Right lobe of liver (tissue), 6 donors: ENCODE data around the gene MESP2. TPM values are rescaled to one million over a fixed set of nuclear protein-coding genes. Genes with fewer than 3 reads are reported as not detected.

Experiments used
- ATAC-seq, 4 donors: fragments of 200-7000 bp; cut with Tn5 transposase; one replicate each; pipeline ENCODE4 v1.9.1; 2020; ENCODE audit warnings: mild to moderate bottlenecking in 4 of 4, moderate library complexity in 4 of 4
- DNase-seq, 3 donors: peaks; one replicate each; pipeline ENCODE4 v3.0.0-alpha.2; 2020
- H3K27ac ChIP-seq, 3 donors: fragments of 200-600 bp; one replicate each; pipeline ENCODE4 v1.8.0; 2022
- H3K27me3 ChIP-seq, 2 donors: fragments of 200-600 bp; one replicate each; pipeline ENCODE4 v1.8.0; 2022
- H3K36me3 ChIP-seq, 4 donors: fragments of 200-600 bp; sonication (generic) in 1 of 4; one replicate each; pipeline versions ENCODE4 v1.5.1 to v1.8.0; 2017 to 2022; ENCODE audit warnings: control low read depth in 1 of 4
- H3K4me1 ChIP-seq, 4 donors: fragments of 200-600 bp; sonication (generic) in 1 of 4; one replicate each; pipeline versions ENCODE4 v1.5.1 to v1.8.0; 2017 to 2022; ENCODE audit warnings: control low read depth in 1 of 4
- H3K4me3 ChIP-seq, 3 donors: fragments of 200-600 bp; one replicate each; pipeline ENCODE4 v1.8.0; 2022
- H3K9me3 ChIP-seq, 4 donors: fragments of 200-600 bp; sonication (generic) in 1 of 4; one replicate each; pipeline versions ENCODE4 v1.5.1 to v1.8.0; 2017 to 2022; ENCODE audit warnings: control low read depth in 1 of 4
- POLR2A ChIP-seq: fragments of 450-650 bp; IDR thresholded peaks from one replicate; pipeline ENCODE4 v1.6.1; 2017; ENCODE audit warnings: antibody characterized with exemption, mild to moderate bottlenecking
- WGBS: methylation state at CpG from one replicate; pipeline ENCODE4 v1.1.6; 2018; ENCODE audit warnings: low coverage, low lambda C conversion rate; ENCODE audit not compliant: insufficient coverage; ENCODE audit errors: missing lambda C conversion rate; 5-methylcytosine and 5-hydroxymethylcytosine counted together
- intact Hi-C, 2 donors: fragments of 100-400 bp; cut with DNase I; formaldehyde crosslinking; loops; one replicate each; pipeline versions ENCODE4 v1.11.2 to v1.14.1; 2022
- total RNA-seq, 6 experiments: library from RNA; depleted of rRNA in 2 of 6; stranded (reverse); fragments of >200 nt in 2 of 6; fragmentation: NEBNext Ultra II Directional in 3 of 6; extraction: Animal tissue kit (Norgen Biotek cat#: 25700) in 3 of 6; gene quantifications; one replicate each; pipeline versions ENCODE4 v1.1.0 to v1.2.4, GENCODE V29; 2016 to 2023
- TF ChIP-seq, protein P1 (sequence below), 4 donors: fragments of 200-600 bp in 3 of 4; fragments of 450-650 bp in 1 of 4; IDR thresholded peaks; one replicate each; pipeline versions ENCODE4 v1.5.1 to v1.8.0; 2016 to 2022; ENCODE audit warnings: antibody characterized with exemption in 4 of 4, mild to moderate bottlenecking in 2 of 4
- donor health status: DM: no; HTN: yes; CAD: no.
- donor health status: DM: no; HTN: no; CAD: no.
- donor health status: DM: no; HTN: no; CAD: no.
- donor health status: DM: no; HTN: yes; CAD: no.
- donor health status: DM: no; HTN: yes; CAD: no.

Gene MESP2
- total RNA-seq, 6 experiments from 2014 or later: 0.12 TPM; not detected in 5

DNA sequence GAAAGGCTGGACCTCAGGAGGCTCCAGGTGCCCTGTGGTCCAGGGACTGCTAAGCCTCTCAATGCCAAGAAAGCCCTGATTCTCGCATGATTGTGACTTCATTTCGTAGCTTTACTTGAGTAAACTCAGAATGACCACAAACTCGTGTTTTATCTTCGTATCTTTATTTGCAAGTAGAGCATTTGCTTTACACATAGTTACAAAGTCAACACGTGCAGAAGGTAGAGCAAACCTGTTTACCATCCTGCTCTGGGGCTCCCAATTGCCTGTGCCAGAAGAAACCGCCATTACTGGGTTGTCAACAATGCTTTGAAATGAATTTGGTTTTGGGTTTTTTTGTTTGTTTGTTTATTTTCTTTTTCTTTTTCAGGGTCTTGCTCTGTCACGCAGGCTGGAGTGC lies 19.2 kb upstream of the MESP2 start:
- TF ChIP-seq, protein P1, sequence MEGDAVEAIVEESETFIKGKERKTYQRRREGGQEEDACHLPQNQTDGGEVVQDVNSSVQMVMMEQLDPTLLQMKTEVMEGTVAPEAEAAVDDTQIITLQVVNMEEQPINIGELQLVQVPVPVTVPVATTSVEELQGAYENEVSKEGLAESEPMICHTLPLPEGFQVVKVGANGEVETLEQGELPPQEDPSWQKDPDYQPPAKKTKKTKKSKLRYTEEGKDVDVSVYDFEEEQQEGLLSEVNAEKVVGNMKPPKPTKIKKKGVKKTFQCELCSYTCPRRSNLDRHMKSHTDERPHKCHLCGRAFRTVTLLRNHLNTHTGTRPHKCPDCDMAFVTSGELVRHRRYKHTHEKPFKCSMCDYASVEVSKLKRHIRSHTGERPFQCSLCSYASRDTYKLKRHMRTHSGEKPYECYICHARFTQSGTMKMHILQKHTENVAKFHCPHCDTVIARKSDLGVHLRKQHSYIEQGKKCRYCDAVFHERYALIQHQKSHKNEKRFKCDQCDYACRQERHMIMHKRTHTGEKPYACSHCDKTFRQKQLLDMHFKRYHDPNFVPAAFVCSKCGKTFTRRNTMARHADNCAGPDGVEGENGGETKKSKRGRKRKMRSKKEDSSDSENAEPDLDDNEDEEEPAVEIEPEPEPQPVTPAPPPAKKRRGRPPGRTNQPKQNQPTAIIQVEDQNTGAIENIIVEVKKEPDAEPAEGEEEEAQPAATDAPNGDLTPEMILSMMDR (IDR thresholded peaks at IDR 0.05): no peak
- no peak for TF ChIP-seq POLR2A
- H3K4me1 ChIP-seq: peaks cover 0 to 21% (median 8%) of the 10 kb centered on the region in 4 donors
- intact Hi-C loops: loop anchor here in 1 of 2 donors (5.0 kb wide), 1 partner anchor 120 kb away; no protein-coding TSS in a partner anchor
- H3K4me3 ChIP-seq: no peak overlapping the region
- no peaks in the 10 kb centered on the region for H3K27me3 ChIP-seq
- H3K27ac ChIP-seq: no peak overlapping the region
- H3K9me3 ChIP-seq: no peaks in the 10 kb centered on the region
- DNase-seq: no peak
- H3K36me3 ChIP-seq: no peaks in the 10 kb centered on the region
- 32% methylated on average over 7 of the region's 7 CpGs for WGBS
- peak in 1 of 4 donors; percentile 29 for ATAC-seq

DNA sequence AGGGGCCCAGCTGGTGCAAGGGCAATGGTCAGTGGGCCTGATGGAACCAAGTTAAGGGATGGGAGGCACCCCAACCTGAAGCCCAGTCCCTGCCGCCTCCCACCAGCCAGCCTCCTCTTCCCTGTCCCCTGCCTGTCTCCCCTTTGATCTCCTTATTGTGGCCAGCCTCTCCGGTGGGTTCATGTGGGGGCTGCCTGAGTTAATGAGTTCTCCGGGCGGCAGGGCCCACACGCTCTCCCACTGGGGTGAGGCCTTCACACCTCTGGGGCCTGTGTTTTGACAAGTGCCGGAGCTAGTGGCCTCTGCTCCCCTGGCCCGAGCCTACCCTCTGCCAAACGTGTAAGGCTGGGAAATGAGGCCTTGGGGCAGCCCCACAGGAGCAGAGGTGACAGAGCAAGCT lies 17.8 kb upstream of the MESP2 start:
- no peak for DNase-seq
- TF ChIP-seq, protein P1 (IDR thresholded peaks at IDR 0.05): no peak
- TF ChIP-seq POLR2A: no peak
- intact Hi-C loops: loop anchor here in 1 of 2 donors (5.0 kb wide), 1 partner anchor 119 kb away; no protein-coding TSS in a partner anchor

DNA sequence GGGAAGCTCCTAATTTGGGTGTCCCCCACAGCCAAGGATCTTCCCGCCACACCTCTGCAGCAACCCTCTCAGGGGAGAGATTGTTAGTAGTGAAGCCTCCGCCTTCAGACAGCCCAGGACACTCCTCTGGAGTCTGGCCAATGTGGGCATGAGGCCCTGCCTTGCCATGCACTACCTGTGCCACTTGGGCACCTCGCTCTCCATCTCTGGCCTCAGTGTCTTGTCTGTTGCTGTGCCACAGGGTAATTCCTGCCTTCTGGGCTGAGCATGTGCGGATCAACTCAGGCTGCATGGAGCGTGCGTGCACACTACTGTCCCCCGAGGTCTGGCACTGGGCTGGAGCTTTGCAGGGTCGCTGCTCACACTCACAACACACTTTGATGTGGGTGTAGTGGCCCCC lies 17.2 kb upstream of the MESP2 start:
- Histone ChIP-seq H3K9me3 (no peaks in the 10 kb centered on the region), H3K4me3 (no peak overlapping the region), H3K36me3 (no peaks in the 10 kb centered on the region), H3K27ac (no peak overlapping the region), H3K4me1 (peaks cover 0 to 27% (median 9%) of the 10 kb centered on the region in 4 donors), H3K27me3 (no peaks in the 10 kb centered on the region)
- TF ChIP-seq, protein P1 (IDR thresholded peaks at IDR 0.05): no peak
- no peak for TF ChIP-seq POLR2A
- DNase-seq (no peak), ATAC-seq (no peak)
- intact Hi-C loops: loop anchor here in 1 of 2 donors (5.0 kb wide), 1 partner anchor 118 kb away; no protein-coding TSS in a partner anchor
- WGBS: 91% methylated on average over 5 of the region's 8 CpGs

More for the DNA sequence above, 17.8 kb upstream of the MESP2 start:
- Histone ChIP-seq H3K9me3 (no peaks in the 10 kb centered on the region), H3K4me3 (no peak overlapping the region), H3K27ac (no peak overlapping the region), H3K36me3 (no peaks in the 10 kb centered on the region), H3K27me3 (no peaks in the 10 kb centered on the region), H3K4me1 (peaks cover 0 to 27% (median 9%) of the 10 kb centered on the region in 4 donors)
- ATAC-seq: no peak
- 70% methylated on average over 2 of the region's 8 CpGs for WGBS

DNA sequence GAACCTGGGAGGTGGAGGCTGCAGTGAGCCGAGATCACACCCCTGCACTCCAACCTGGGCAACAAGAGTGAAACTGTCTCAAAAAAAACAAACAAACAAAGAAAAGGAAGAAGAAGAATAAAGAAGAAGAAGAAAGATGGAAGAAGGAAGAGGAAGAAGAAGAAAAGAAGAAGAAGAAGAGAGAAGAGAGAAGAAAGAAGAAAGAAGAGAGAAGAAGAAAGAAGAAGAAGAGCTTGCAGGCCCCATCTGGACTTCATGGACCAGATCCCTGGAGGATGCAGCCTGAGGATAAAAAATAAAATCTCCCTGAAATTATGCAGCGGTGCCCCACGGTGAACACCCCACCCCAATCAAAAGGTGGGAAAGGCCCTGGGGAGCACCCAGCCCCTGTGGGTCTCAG lies 16.3 kb upstream of the MESP2 start:
- intact Hi-C loops: loop anchor here (5.0 to 10.0 kb wide), 2 partner anchors 115 to 117 kb away; no protein-coding TSS in a partner anchor
- Histone ChIP-seq H3K4me3 (no peak overlapping the region), H3K27ac (no peak overlapping the region), H3K27me3 (no peaks in the 10 kb centered on the region), H3K4me1 (peaks cover 0 to 27% (median 9%) of the 10 kb centered on the region in 4 donors), H3K9me3 (no peaks in the 10 kb centered on the region), H3K36me3 (no peaks in the 10 kb centered on the region)
- ATAC-seq (no peak), DNase-seq (no peak)
- WGBS: 93% methylated on average over 2 of the region's 3 CpGs
- TF ChIP-seq POLR2A: no peak
- TF ChIP-seq, protein P1 (IDR thresholded peaks at IDR 0.05): no peak
